HepG2 (cell line): ENCODE data around the gene TUBB2B. TPM values are rescaled to one million over a fixed set of nuclear protein-coding genes. Genes with fewer than 3 reads are reported as not detected.

Experiments
- AGO1 ChIP-seq: fragments of 200-400 bp; formaldehyde crosslinking; IDR thresholded peaks from 2 replicates; pipeline ENCODE4 v1.6.1; 2017; ENCODE audit warnings: mild to moderate bottlenecking, low read depth, low read length, moderate library complexity; ENCODE audit not compliant: poor library complexity, severe bottlenecking
- FOXC1 ChIP-seq: sonication (generic); formaldehyde crosslinking; IDR thresholded peaks from 2 replicates; pipeline ENCODE4 v1.8.0; 2022; ENCODE audit warnings: mild to moderate bottlenecking, missing genetic modification reagents, borderline replicate concordance
- HMGA1 ChIP-seq: sonication (generic); formaldehyde crosslinking; conservative IDR thresholded peaks from 2 replicates; pipeline ENCODE4 v1.4.0; 2020; ENCODE audit warnings: missing genetic modification reagents
- JUN ChIP-seq: sonication (generic); formaldehyde crosslinking; IDR thresholded peaks from 2 replicates; pipeline ENCODE4 v1.4.0; 2020; ENCODE audit warnings: mild to moderate bottlenecking, missing genetic modification reagents
- MIER2 ChIP-seq: IDR thresholded peaks from 2 replicates; pipeline ENCODE4 v1.6.1; 2016; ENCODE audit warnings: missing biosample characterization, missing genetic modification reagents
- SATB2 ChIP-seq: sonication (generic); formaldehyde crosslinking; IDR thresholded peaks from 2 replicates; pipeline ENCODE4 v1.5.0; 2020; ENCODE audit warnings: missing genetic modification reagents
- THAP11 ChIP-seq: IDR thresholded peaks from 2 replicates; pipeline ENCODE4 v1.6.1; 2016; ENCODE audit warnings: missing biosample characterization, missing genetic modification reagents
- YY1 ChIP-seq: IDR thresholded peaks from 2 replicates; pipeline ENCODE4 v1.6.1; 2011; ENCODE audit warnings: low read length, low read depth, moderate library complexity, mild to moderate bottlenecking; ENCODE audit not compliant: insufficient read depth, insufficient replicate concordance
- ZNF101 ChIP-seq: sonication (generic); formaldehyde crosslinking; IDR thresholded peaks from 2 replicates; pipeline ENCODE4 v1.4.0; 2020; ENCODE audit warnings: mild to moderate bottlenecking, low read depth, missing genetic modification reagents, borderline replicate concordance
- ZNF24 ChIP-seq: fragments of 450-650 bp; IDR thresholded peaks from 2 replicates; pipeline ENCODE4 v1.6.1; 2017; ENCODE audit warnings: antibody characterized with exemption, mild to moderate bottlenecking
- ZNF33B ChIP-seq: sonication (generic); formaldehyde crosslinking; IDR thresholded peaks from 2 replicates; pipeline ENCODE4 v1.5.1; 2020; ENCODE audit warnings: mild to moderate bottlenecking, missing genetic modification reagents
- ZNF569 ChIP-seq: sonication (generic); formaldehyde crosslinking; IDR thresholded peaks from 2 replicates; pipeline ENCODE4 v1.5.0; 2020; ENCODE audit warnings: mild to moderate bottlenecking, missing genetic modification reagents, moderate library complexity, borderline replicate concordance
- ZNF83 ChIP-seq: sonication (generic); formaldehyde crosslinking; IDR thresholded peaks from 2 replicates; pipeline ENCODE4 v1.4.0; 2020; ENCODE audit warnings: missing genetic modification reagents, mild to moderate bottlenecking, borderline replicate concordance
- polyA plus RNA-seq, 8 experiments: library from polyadenylated mRNA; depleted of rRNA in 3 of 8; stranded (reverse) in 7 of 8; unstranded in 1 of 8; fragments of >200 nt; fragmentation: Illumina TruSeq in 4 of 8; extraction: Trizol in 4 of 8; gene quantifications; 2 replicates each; pipeline versions ENCODE4 v1.2.1 to v1.2.3, GENCODE V29; 2011 to 2016; ENCODE audit warnings: low read depth in 4 of 8, missing spikeins in 1 of 8, mixed read lengths in 1 of 8; ENCODE audit not compliant: insufficient read depth in 1 of 8
- total RNA-seq, 5 experiments: library from RNA; depleted of rRNA; stranded (reverse); fragments of >200 nt; fragmentation: Illumina TruSeq; extraction: Trizol; gene quantifications; 2 replicates each; pipeline ENCODE4 v1.2.3, GENCODE V29; 2016; ENCODE audit warnings: low read depth in 1 of 5
- TF ChIP-seq, protein P1 (sequence below): sonication (generic); formaldehyde crosslinking; IDR thresholded peaks from 2 replicates; pipeline ENCODE4 v1.5.1; 2020; ENCODE audit warnings: missing genetic modification reagents, mild to moderate bottlenecking, borderline replicate concordance
- TF ChIP-seq, protein P2 (sequence below): sonication (generic); formaldehyde crosslinking; IDR thresholded peaks from 2 replicates; pipeline ENCODE4 v1.5.0; 2020; ENCODE audit warnings: mild to moderate bottlenecking, missing genetic modification reagents, borderline replicate concordance
- TF ChIP-seq, protein P3 (sequence below): sonication (generic); formaldehyde crosslinking; IDR thresholded peaks from 2 replicates; pipeline ENCODE4 v1.4.0; 2020; ENCODE audit warnings: missing genetic modification reagents, borderline replicate concordance
- TF ChIP-seq, protein P4 (sequence below): sonication (generic); formaldehyde crosslinking; IDR thresholded peaks from 2 replicates; pipeline ENCODE4 v1.4.0; 2020; ENCODE audit warnings: mild to moderate bottlenecking, missing genetic modification reagents

Gene TUBB2B
- total and polyA plus RNA-seq, 2 of the 13 experiments (the other 11 are each of a cell fraction or from before 2014, with no cell fraction given), result 10.3 to 23.6 TPM

DNA sequence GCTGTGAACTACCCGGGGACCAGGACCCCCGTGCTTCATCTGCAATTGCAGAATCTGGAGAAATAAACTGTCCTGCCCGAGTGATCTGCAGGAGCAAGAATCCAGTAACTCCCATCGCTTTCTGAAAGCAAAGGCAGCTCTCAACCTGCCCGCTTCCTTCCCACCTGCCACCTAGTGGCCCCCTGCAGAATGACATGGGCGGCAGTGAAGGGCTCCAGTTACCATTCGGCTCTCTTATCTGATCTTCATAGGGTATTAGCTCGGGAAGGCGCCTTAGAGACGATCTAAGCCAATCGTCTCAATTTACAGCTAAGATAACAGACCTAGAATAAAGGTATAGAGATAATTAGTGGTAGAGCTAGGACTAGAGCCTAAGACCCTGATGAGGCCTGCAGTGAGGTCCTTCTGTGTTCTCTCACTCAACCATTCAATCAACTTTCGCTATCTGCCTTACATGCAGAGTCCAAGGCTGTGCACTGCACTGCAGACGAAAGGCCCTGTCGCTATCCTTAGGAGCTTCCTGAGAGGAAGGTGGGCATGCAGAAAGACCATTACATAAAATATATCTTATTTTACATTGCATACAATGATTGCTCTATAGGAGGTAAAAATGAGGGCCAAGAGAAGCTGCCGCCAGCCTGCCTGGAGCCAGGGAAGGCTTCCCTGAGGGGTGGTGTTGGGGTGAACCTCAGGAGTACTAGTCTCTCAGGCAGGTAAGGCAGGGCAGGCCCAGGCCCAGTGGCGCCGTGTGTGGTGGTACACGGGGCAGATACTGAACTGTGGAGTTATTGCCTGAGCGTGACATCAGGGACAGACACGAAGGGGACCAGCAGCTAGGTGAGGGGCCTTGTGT lies 24.2 kb upstream of the TUBB2B start (continued):
- TF ChIP-seq, protein P1, sequence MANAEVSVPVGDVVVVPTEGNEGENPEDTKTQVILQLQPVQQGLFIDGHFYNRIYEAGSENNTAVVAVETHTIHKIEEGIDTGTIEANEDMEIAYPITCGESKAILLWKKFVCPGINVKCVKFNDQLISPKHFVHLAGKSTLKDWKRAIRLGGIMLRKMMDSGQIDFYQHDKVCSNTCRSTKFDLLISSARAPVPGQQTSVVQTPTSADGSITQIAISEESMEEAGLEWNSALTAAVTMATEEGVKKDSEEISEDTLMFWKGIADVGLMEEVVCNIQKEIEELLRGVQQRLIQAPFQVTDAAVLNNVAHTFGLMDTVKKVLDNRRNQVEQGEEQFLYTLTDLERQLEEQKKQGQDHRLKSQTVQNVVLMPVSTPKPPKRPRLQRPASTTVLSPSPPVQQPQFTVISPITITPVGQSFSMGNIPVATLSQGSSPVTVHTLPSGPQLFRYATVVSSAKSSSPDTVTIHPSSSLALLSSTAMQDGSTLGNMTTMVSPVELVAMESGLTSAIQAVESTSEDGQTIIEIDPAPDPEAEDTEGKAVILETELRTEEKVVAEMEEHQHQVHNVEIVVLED (CRISPR knock-in tag), result 0 out of 2 replicates have a peak, but pooled peaks have one; percentile 31
- TF ChIP-seq ZNF33B (peak; percentile 85; the same call in 1 of the 2 replicates), SATB2 (CRISPR knock-in tag) (no peak), MIER2 (CRISPR knock-in tag) (no peak), ZNF24 (no peak), ZNF101 (CRISPR knock-in tag) (no peak), ZNF569 (CRISPR knock-in tag) (no peak), HMGA1 (CRISPR knock-in tag) (no peak), FOXC1 (peak; percentile 43; the same call in 1 of the 2 replicates), ZNF83 (CRISPR knock-in tag) (no peak), YY1 (peak; percentile 47), JUN (CRISPR knock-in tag) (no peak), AGO1 (no peak), THAP11 (no peak)
- TF ChIP-seq, protein P2, sequence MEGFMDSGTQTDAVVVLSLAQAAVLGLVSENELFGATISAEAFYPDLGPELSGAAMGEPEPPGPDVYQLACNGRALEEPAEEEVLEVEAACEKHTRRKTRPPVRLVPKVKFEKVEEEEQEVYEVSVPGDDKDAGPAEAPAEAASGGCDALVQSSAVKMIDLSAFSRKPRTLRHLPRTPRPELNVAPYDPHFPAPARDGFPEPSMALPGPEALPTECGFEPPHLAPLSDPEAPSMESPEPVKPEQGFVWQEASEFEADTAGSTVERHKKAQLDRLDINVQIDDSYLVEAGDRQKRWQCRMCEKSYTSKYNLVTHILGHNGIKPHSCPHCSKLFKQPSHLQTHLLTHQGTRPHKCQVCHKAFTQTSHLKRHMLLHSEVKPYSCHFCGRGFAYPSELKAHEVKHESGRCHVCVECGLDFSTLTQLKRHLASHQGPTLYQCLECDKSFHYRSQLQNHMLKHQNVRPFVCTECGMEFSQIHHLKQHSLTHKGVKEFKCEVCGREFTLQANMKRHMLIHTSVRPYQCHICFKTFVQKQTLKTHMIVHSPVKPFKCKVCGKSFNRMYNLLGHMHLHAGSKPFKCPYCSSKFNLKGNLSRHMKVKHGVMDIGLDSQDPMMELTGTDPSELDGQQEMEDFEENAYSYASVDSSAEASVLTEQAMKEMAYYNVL, result no peak
- TF ChIP-seq, protein P3, sequence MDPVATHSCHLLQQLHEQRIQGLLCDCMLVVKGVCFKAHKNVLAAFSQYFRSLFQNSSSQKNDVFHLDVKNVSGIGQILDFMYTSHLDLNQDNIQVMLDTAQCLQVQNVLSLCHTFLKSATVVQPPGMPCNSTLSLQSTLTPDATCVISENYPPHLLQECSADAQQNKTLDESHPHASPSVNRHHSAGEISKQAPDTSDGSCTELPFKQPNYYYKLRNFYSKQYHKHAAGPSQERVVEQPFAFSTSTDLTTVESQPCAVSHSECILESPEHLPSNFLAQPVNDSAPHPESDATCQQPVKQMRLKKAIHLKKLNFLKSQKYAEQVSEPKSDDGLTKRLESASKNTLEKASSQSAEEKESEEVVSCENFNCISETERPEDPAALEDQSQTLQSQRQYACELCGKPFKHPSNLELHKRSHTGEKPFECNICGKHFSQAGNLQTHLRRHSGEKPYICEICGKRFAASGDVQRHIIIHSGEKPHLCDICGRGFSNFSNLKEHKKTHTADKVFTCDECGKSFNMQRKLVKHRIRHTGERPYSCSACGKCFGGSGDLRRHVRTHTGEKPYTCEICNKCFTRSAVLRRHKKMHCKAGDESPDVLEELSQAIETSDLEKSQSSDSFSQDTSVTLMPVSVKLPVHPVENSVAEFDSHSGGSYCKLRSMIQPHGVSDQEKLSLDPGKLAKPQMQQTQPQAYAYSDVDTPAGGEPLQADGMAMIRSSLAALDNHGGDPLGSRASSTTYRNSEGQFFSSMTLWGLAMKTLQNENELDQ (CRISPR knock-in tag), result no peak
- TF ChIP-seq, protein P4, sequence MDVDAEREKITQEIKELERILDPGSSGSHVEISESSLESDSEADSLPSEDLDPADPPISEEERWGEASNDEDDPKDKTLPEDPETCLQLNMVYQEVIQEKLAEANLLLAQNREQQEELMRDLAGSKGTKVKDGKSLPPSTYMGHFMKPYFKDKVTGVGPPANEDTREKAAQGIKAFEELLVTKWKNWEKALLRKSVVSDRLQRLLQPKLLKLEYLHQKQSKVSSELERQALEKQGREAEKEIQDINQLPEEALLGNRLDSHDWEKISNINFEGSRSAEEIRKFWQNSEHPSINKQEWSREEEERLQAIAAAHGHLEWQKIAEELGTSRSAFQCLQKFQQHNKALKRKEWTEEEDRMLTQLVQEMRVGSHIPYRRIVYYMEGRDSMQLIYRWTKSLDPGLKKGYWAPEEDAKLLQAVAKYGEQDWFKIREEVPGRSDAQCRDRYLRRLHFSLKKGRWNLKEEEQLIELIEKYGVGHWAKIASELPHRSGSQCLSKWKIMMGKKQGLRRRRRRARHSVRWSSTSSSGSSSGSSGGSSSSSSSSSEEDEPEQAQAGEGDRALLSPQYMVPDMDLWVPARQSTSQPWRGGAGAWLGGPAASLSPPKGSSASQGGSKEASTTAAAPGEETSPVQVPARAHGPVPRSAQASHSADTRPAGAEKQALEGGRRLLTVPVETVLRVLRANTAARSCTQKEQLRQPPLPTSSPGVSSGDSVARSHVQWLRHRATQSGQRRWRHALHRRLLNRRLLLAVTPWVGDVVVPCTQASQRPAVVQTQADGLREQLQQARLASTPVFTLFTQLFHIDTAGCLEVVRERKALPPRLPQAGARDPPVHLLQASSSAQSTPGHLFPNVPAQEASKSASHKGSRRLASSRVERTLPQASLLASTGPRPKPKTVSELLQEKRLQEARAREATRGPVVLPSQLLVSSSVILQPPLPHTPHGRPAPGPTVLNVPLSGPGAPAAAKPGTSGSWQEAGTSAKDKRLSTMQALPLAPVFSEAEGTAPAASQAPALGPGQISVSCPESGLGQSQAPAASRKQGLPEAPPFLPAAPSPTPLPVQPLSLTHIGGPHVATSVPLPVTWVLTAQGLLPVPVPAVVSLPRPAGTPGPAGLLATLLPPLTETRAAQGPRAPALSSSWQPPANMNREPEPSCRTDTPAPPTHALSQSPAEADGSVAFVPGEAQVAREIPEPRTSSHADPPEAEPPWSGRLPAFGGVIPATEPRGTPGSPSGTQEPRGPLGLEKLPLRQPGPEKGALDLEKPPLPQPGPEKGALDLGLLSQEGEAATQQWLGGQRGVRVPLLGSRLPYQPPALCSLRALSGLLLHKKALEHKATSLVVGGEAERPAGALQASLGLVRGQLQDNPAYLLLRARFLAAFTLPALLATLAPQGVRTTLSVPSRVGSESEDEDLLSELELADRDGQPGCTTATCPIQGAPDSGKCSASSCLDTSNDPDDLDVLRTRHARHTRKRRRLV (CRISPR knock-in tag), result 0 out of 2 replicates have a peak, but pooled peaks have one; percentile 53
